Duodenal mucosa (tissue), 2 donors: Measurements from ENCODE around the gene ZSCAN12.
"Not testable (repeated sequence)": the region's sequence is repeated elsewhere in the genome, so short reads cannot be mapped to it uniquely, and the experiment has no call there.

Experiments
- H3K27ac ChIP-seq: one replicate; pipeline ENCODE4 v1.7.0; 2013; ENCODE audit warnings: low read depth, low read length
- H3K27me3 ChIP-seq, 2 donors: one replicate each; pipeline ENCODE4 v1.7.0; 2013; ENCODE audit warnings: low read length in 2 of 2, control low read depth in 1 of 2; ENCODE audit not compliant: insufficient read depth in 2 of 2, control insufficient read depth in 1 of 2
- H3K36me3 ChIP-seq, 2 donors: one replicate each; pipeline ENCODE4 v1.7.0; 2013; ENCODE audit warnings: low read length in 2 of 2, control low read depth in 1 of 2; ENCODE audit not compliant: insufficient read depth in 2 of 2, control insufficient read depth in 1 of 2
- H3K4me1 ChIP-seq, 2 donors: one replicate each; pipeline ENCODE4 v1.7.0; 2013; ENCODE audit warnings: low read length in 2 of 2, control low read depth in 1 of 2; ENCODE audit not compliant: insufficient read depth in 2 of 2, control insufficient read depth in 1 of 2
- H3K4me3 ChIP-seq, 2 donors: one replicate each; pipeline ENCODE4 v1.7.0; 2013; ENCODE audit warnings: low read length in 2 of 2, low read depth in 1 of 2
- H3K9ac ChIP-seq, 2 donors: one replicate each; pipeline ENCODE4 v1.7.0; 2013; ENCODE audit warnings: low read length in 2 of 2, low read depth in 1 of 2
- H3K9me3 ChIP-seq, 2 donors: one replicate each; pipeline ENCODE4 v1.7.0; 2013; ENCODE audit warnings: low read length in 2 of 2, control low read depth in 1 of 2; ENCODE audit not compliant: control insufficient read depth in 1 of 2

ZSCAN12 gene

GRCh38 chr6:28371706-28372451 lies 27.7 kb downstream of the ZSCAN12 start:
- Histone ChIP-seq H3K9ac (no peak overlapping the region), H3K9me3 (no peaks in the 10 kb centered on the region), H3K27me3 (no peaks in the 10 kb centered on the region), H3K36me3 (no peaks in the 10 kb centered on the region), H3K4me1 (no peaks in the 10 kb centered on the region), H3K27ac (no peak overlapping the region), H3K4me3 (no peak overlapping the region)

GRCh38 chr6:28371280-28371679 lies 28.3 kb downstream of the ZSCAN12 start:
- Histone ChIP-seq H3K4me3 (no peak overlapping the region), H3K36me3 (peaks cover 0 to 4% of the 10 kb centered on the region in 2 donors), H3K27me3 (no peaks in the 10 kb centered on the region), H3K9me3 (no peaks in the 10 kb centered on the region), H3K27ac (no peak overlapping the region), H3K4me1 (no peaks in the 10 kb centered on the region), H3K9ac (no peak overlapping the region)

GRCh38 chr6:28370440-28370839 lies 29.1 kb downstream of the ZSCAN12 start:
- Histone ChIP-seq H3K27me3 (no peaks in the 10 kb centered on the region), H3K36me3 (peaks cover 0 to 11% of the 10 kb centered on the region in 2 donors), H3K4me1 (no peaks in the 10 kb centered on the region), H3K9ac (no peak overlapping the region), H3K9me3 (no peaks in the 10 kb centered on the region), H3K27ac (no peak overlapping the region), H3K4me3 (no peak overlapping the region)

- H3K27ac ChIP-seq, result no peak overlapping the region
- H3K36me3 ChIP-seq, result peaks cover 0 to 20% of the 10 kb centered on the region in 2 donors
- no peaks in the 10 kb centered on the region for H3K9me3 ChIP-seq
- H3K27me3 ChIP-seq, result no peaks in the 10 kb centered on the region
- H3K4me1 ChIP-seq, result no peaks in the 10 kb centered on the region
- H3K4me3 ChIP-seq, result no peak overlapping the region
- no peak overlapping the region for H3K9ac ChIP-seq
Measured at GRCh38 chr6:28369463-28369862, 30.1 kb downstream of the ZSCAN12 start.

GRCh38 chr6:28368522-28368921 lies 31.0 kb downstream of the ZSCAN12 start:
- Histone ChIP-seq H3K27me3 (no peaks in the 10 kb centered on the region), H3K9ac (no peak overlapping the region), H3K36me3 (peaks cover 0 to 29% of the 10 kb centered on the region in 2 donors), H3K9me3 (no peaks in the 10 kb centered on the region), H3K4me3 (no peak overlapping the region), H3K4me1 (no peaks in the 10 kb centered on the region), H3K27ac (no peak overlapping the region)

DNA sequence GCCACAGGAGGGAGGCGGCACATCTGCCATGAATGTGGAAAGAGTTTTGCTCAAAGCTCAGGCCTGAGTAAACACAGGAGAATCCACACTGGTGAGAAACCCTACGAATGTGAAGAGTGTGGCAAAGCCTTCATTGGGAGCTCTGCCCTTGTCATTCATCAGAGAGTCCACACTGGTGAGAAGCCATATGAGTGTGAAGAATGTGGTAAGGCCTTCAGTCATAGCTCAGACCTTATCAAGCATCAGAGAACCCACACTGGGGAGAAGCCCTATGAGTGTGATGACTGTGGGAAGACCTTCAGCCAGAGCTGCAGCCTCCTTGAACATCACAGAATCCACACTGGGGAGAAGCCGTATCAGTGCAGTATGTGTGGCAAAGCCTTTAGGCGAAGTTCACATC lies 34.0 kb downstream of the ZSCAN12 start:
- H3K27ac ChIP-seq, H3K4me3 ChIP-seq, H3K4me1 ChIP-seq, H3K9me3 ChIP-seq, H3K27me3 ChIP-seq, H3K9ac ChIP-seq: not testable (repeated sequence)
- peaks cover 0 to 31% of the 10 kb centered on the region in 2 donors for H3K36me3 ChIP-seq

GRCh38 chr6:28360961-28361360 lies 38.6 kb downstream of the ZSCAN12 start:
- Histone ChIP-seq H3K4me3 (no peak overlapping the region), H3K9ac (no peak overlapping the region), H3K27ac (no peak overlapping the region), H3K36me3 (peaks cover 0 to 24% of the 10 kb centered on the region in 2 donors), H3K9me3 (no peaks in the 10 kb centered on the region), H3K4me1 (peaks cover 4 to 6% of the 10 kb centered on the region in 2 donors), H3K27me3 (no peaks in the 10 kb centered on the region)

GRCh38 chr6:28359562-28359961 lies 40.0 kb downstream of the ZSCAN12 start:
- H3K4me3 ChIP-seq, H3K27me3 ChIP-seq, H3K27ac ChIP-seq, H3K9ac ChIP-seq, H3K9me3 ChIP-seq: not testable (repeated sequence)
- peaks cover 14 to 18% of the 10 kb centered on the region in 2 donors for H3K4me1 ChIP-seq
- H3K36me3 ChIP-seq, result peaks cover 0 to 12% of the 10 kb centered on the region in 2 donors

DNA sequence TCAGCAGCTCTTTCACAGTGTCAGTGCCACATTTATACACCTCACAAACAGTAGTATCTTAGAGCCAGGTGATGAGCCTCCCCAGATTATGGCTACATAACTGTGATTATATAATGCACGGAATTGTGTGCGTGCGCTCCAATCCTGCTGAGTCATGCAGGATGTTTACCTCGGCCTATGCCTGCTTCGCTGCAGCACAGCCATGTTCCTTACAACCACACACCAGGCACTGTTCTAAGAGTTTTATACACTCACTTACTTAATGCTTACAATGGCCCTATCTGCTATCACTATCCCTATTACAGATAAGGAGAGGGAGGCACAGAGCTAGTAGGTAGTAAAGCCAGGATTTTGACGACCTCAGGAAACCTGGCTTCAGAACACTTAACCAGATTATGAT lies 42.5 kb downstream of the ZSCAN12 start:
- H3K27me3 ChIP-seq, result no peaks in the 10 kb centered on the region
- no peak overlapping the region for H3K4me3 ChIP-seq
- no peak overlapping the region for H3K27ac ChIP-seq

GRCh38 chr6:28356666-28357020 lies 42.9 kb downstream of the ZSCAN12 start:
- Histone ChIP-seq H3K36me3 (no peaks in the 10 kb centered on the region), H3K27ac (no peak overlapping the region), H3K9me3 (no peaks in the 10 kb centered on the region), H3K9ac (peak overlapping the region; percentile 82 to 84), H3K4me1 (peaks cover 15 to 23% of the 10 kb centered on the region in 2 donors), H3K27me3 (no peaks in the 10 kb centered on the region), H3K4me3 (peak overlapping the region; percentile 76 to 90)

More for the DNA sequence above, 42.5 kb downstream of the ZSCAN12 start:
- Histone ChIP-seq H3K36me3 (no peaks in the 10 kb centered on the region), H3K4me1 (peaks cover 14 to 23% of the 10 kb centered on the region in 2 donors), H3K9ac (no peak overlapping the region), H3K9me3 (no peaks in the 10 kb centered on the region)
